KG1 (cell line): ENCODE results near the gene AFTPH.
A peak's percentile ranks its signal among the peaks of the same experiment; 100 is the strongest.
"Not testable (repeated sequence)": the region's sequence is repeated elsewhere in the genome, so short reads cannot be mapped to it uniquely, and the experiment has no call there.

Experiments
- DNase-seq: peaks from one replicate; lab custom pipeline; 2025; lab: John Stamatoyannopoulos, UW

Gene AFTPH

GRCh38 chr2:64493788-64494187 is 30.3 kb upstream of the AFTPH start:
- DNase-seq, result no peak

- DNase-seq, result no peak
Observed at GRCh38 chr2:64498438-64498837, 25.7 kb upstream of the AFTPH start.

GRCh38 chr2:64500549-64500948 is 23.6 kb upstream of the AFTPH start:
- DNase-seq, result no peak

GRCh38 chr2:64501946-64502345 is 22.2 kb upstream of the AFTPH start:
- DNase-seq, result no peak

- no peak for DNase-seq
Observed at GRCh38 chr2:64502860-64503259, 21.3 kb upstream of the AFTPH start.

- DNase-seq, result no peak
Observed at GRCh38 chr2:64504774-64505720, 19.1 kb upstream of the AFTPH start.

- no peak for DNase-seq
Observed at GRCh38 chr2:64506686-64507085, 17.4 kb upstream of the AFTPH start.

- DNase-seq, result no peak
Observed at GRCh38 chr2:64514008-64514407, 10.1 kb upstream of the AFTPH start.

- DNase-seq, result no peak
Observed at GRCh38 chr2:64515086-64515485, 9.0 kb upstream of the AFTPH start.

- no peak for DNase-seq
Observed at GRCh38 chr2:64516651-64517510, 7.2 kb upstream of the AFTPH start.

GRCh38 chr2:64517511-64517884 is 6.6 kb upstream of the AFTPH start:
- no peak for DNase-seq

- DNase-seq, result peak; percentile 85
Observed at GRCh38 chr2:64522843-64523428, 1.2 kb upstream of the AFTPH start.

- no peak for DNase-seq
Observed at GRCh38 chr2:64524604-64525316, 632 bp downstream of the AFTPH start.

- no peak for DNase-seq
Observed at GRCh38 chr2:64525317-64525613, 1.1 kb downstream of the AFTPH start.

GRCh38 chr2:64526034-64526433 is 1.9 kb downstream of the AFTPH start:
- DNase-seq, result no peak

GRCh38 chr2:64530946-64531345 is 6.8 kb downstream of the AFTPH start:
- not testable (repeated sequence) for DNase-seq

GRCh38 chr2:64532030-64532429 is 7.9 kb downstream of the AFTPH start:
- DNase-seq, result no peak

- DNase-seq, result no peak
Observed at GRCh38 chr2:64533882-64534281, 9.8 kb downstream of the AFTPH start.

GRCh38 chr2:64534363-64534762 is 10.2 kb downstream of the AFTPH start:
- no peak for DNase-seq

- no peak for DNase-seq
Observed at GRCh38 chr2:64535024-64535423, 10.9 kb downstream of the AFTPH start.

GRCh38 chr2:64537991-64538390 is 13.9 kb downstream of the AFTPH start:
- DNase-seq, result no peak

GRCh38 chr2:64538764-64539433 is 14.8 kb downstream of the AFTPH start:
- DNase-seq, result no peak
